ENCODE data around the gene MYBBP1A.

DNA sequence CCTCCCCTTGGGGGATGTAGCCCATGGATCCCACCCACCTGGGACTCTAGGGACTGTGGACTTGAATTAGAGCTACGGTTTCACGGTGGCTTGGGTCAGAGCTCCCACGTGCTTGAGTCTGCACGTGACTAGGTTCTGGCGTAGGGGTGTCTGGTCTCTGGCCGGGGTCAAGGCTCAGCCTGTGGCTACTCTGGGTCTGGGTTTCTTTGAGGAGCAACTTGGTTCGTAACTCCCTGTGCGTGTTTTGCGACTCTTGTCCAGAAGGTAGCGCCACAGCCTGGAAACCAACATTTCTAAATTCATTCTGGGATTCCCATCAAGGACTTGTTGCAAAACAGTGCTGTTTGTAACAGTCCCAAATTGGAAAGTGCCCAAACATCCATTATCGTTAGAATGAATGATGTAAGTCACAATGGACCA, 5.7 kb upstream of the MYBBP1A start:
- TF ChIP-seq, protein P1, sequence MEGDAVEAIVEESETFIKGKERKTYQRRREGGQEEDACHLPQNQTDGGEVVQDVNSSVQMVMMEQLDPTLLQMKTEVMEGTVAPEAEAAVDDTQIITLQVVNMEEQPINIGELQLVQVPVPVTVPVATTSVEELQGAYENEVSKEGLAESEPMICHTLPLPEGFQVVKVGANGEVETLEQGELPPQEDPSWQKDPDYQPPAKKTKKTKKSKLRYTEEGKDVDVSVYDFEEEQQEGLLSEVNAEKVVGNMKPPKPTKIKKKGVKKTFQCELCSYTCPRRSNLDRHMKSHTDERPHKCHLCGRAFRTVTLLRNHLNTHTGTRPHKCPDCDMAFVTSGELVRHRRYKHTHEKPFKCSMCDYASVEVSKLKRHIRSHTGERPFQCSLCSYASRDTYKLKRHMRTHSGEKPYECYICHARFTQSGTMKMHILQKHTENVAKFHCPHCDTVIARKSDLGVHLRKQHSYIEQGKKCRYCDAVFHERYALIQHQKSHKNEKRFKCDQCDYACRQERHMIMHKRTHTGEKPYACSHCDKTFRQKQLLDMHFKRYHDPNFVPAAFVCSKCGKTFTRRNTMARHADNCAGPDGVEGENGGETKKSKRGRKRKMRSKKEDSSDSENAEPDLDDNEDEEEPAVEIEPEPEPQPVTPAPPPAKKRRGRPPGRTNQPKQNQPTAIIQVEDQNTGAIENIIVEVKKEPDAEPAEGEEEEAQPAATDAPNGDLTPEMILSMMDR (IDR thresholded peaks at IDR 0.05 in 2 of 3, conservative IDR thresholded peaks at IDR 0.05 in 1 of 3; ENCODE audit: borderline replicate concordance in 1 of 3, insufficient read depth in 1 of 3, low read depth in 2 of 3, low read length in 2 of 3) = peak; percentile 18 to 41 (median 19); a peak in 3 of 6 replicates
- TF ChIP-seq, protein P2, sequence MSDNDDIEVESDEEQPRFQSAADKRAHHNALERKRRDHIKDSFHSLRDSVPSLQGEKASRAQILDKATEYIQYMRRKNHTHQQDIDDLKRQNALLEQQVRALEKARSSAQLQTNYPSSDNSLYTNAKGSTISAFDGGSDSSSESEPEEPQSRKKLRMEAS (IDR thresholded peaks at IDR 0.05) = no peak
